IMR-90 (cell line): ENCODE data around the gene GRIK1. TPM values are rescaled to one million over a fixed set of nuclear protein-coding genes. Genes with fewer than 3 reads are reported as not detected.

Experiments used
- ATAC-seq: fragments of 200-7000 bp; cut with Tn5 transposase; 2 replicates; pipeline ENCODE4 v1.9.1; 2020; ENCODE audit warnings: low read depth, mild to moderate bottlenecking, moderate library complexity
- BruUV-seq: library from RNA; stranded (reverse); fragments of 400-500 nt; replicated peaks from 2 replicates; lab custom pipeline; 2021; lab: Mats Ljungman, UMichigan
- CTCF ChIA-PET: fragments of 300-600 bp; formaldehyde crosslinking; extraction: SDS; loops from one replicate; lab custom pipeline; 2021; ENCODE audit warnings: antibody characterized with exemption; lab: Yijun Ruan, JAX
- POLR2A ChIA-PET: fragments of 300-600 bp; sonication (Branson Sonifier 250); formaldehyde crosslinking; loops from one replicate; lab custom pipeline; 2022; ENCODE audit warnings: antibody characterized with exemption; ENCODE audit not compliant: unreplicated experiment; lab: Charles Lee
- DNase-seq: peaks from one replicate; pipeline ENCODE4 v3.0.0; 2013
- H2AFZ ChIP-seq: replicated peaks from 2 replicates; pipeline ENCODE3; 2013; ENCODE audit warnings: low read length, mild to moderate bottlenecking; ENCODE audit not compliant: poor library complexity
- H2AK5ac ChIP-seq: 2 replicates; pipeline ENCODE4 v1.6.1; 2013; ENCODE audit warnings: low read depth, low read length, inconsistent platforms
- H2AK9ac ChIP-seq: replicated peaks from 2 replicates; pipeline ENCODE3; 2013; ENCODE audit warnings: mild to moderate bottlenecking, low read depth, low read length, moderate library complexity; ENCODE audit not compliant: poor library complexity
- H2BK120ac ChIP-seq: 2 replicates; pipeline ENCODE4 v1.6.1; 2013; ENCODE audit warnings: low read depth, low read length, inconsistent platforms
- H2BK15ac ChIP-seq: 3 replicates; pipeline ENCODE4 v1.6.1; 2013; ENCODE audit warnings: low read depth, low read length, inconsistent platforms
- H2BK20ac ChIP-seq: 2 replicates; pipeline ENCODE4 v1.6.1; 2013; ENCODE audit warnings: low read depth, mild to moderate bottlenecking, inconsistent platforms, low read length, moderate library complexity
- H2BK5ac ChIP-seq: 2 replicates; pipeline ENCODE4 v1.6.1; 2013; ENCODE audit warnings: mild to moderate bottlenecking, low read depth, low read length, inconsistent platforms; ENCODE audit not compliant: poor library complexity, severe bottlenecking
- H3K14ac ChIP-seq: replicated peaks from 2 replicates; pipeline ENCODE4 v1.6.1; 2013; ENCODE audit warnings: low read depth, low read length, inconsistent platforms
- H3K18ac ChIP-seq: 2 replicates; pipeline ENCODE4 v1.6.1; 2013; ENCODE audit warnings: low read depth, low read length, control low read depth
- H3K23ac ChIP-seq: 2 replicates; pipeline ENCODE4 v1.6.1; 2013; ENCODE audit warnings: low read depth, low read length, inconsistent platforms
- H3K27ac ChIP-seq: 2 replicates; pipeline ENCODE4 v1.5.1; 2013; ENCODE audit warnings: mild to moderate bottlenecking, control low read depth, low read length; ENCODE audit not compliant: insufficient read depth
- H3K27me3 ChIP-seq: 2 replicates; pipeline ENCODE4 v1.6.1; 2013; ENCODE audit warnings: low read length; ENCODE audit not compliant: control insufficient read depth, insufficient read depth
- H3K36me3 ChIP-seq: 2 replicates; pipeline ENCODE4 v1.6.1; 2013; ENCODE audit warnings: low read length, mixed read lengths; ENCODE audit not compliant: control insufficient read depth, insufficient read depth
- H3K4ac ChIP-seq: 2 replicates; pipeline ENCODE4 v1.6.1; 2013; ENCODE audit warnings: low read depth, low read length, inconsistent platforms
- H3K4me1 ChIP-seq: 2 replicates; pipeline ENCODE4 v1.6.1; 2013; ENCODE audit warnings: low read length, mixed read lengths; ENCODE audit not compliant: control insufficient read depth, insufficient read depth
- H3K4me2 ChIP-seq: 2 replicates; pipeline ENCODE4 v1.6.1; 2013; ENCODE audit warnings: low read depth, mild to moderate bottlenecking, control low read depth, low read length, moderate library complexity
- H3K4me3 ChIP-seq: 2 replicates; pipeline ENCODE4 v1.5.1; 2013; ENCODE audit warnings: low read depth, mild to moderate bottlenecking, control low read depth, low read length, moderate library complexity; ENCODE audit not compliant: insufficient read depth
- H3K56ac ChIP-seq: 2 replicates; pipeline ENCODE4 v1.6.1; 2013; ENCODE audit warnings: low read length, inconsistent platforms; ENCODE audit not compliant: insufficient read depth; ENCODE audit errors: extremely low read depth
- H3K79me1 ChIP-seq, 2 experiments: 2 replicates each; pipeline ENCODE4 v1.6.1; 2013; ENCODE audit warnings: low read length in 2 of 2, inconsistent platforms in 1 of 2, low read depth in 1 of 2
- H3K9ac ChIP-seq: 2 replicates; pipeline ENCODE4 v1.6.1; 2013; ENCODE audit warnings: low read depth, low read length, control low read depth
- H3K9me1 ChIP-seq: 2 replicates; pipeline ENCODE4 v1.6.1; 2013; ENCODE audit warnings: low read length, inconsistent platforms; ENCODE audit not compliant: insufficient read depth
- H3K9me3 ChIP-seq: 2 replicates; pipeline ENCODE4 v1.6.1; 2013; ENCODE audit warnings: low read length; ENCODE audit not compliant: control insufficient read depth, insufficient read depth
- H4K20me1 ChIP-seq: 2 replicates; pipeline ENCODE4 v1.6.1; 2013; ENCODE audit warnings: low read length, inconsistent platforms; ENCODE audit not compliant: insufficient read depth
- H4K5ac ChIP-seq: 2 replicates; pipeline ENCODE4 v1.6.1; 2013; ENCODE audit warnings: mild to moderate bottlenecking, low read depth, low read length, control low read depth
- H4K8ac ChIP-seq, 2 experiments: 2 replicates each; pipeline ENCODE4 v1.6.1; 2013; ENCODE audit warnings: low read depth in 2 of 2, low read length in 2 of 2, control low read depth in 1 of 2, inconsistent platforms in 1 of 2
- H4K91ac ChIP-seq: 2 replicates; pipeline ENCODE4 v1.6.1; 2013; ENCODE audit warnings: low read depth, low read length, inconsistent platforms; ENCODE audit not compliant: insufficient read depth
- BHLHE40 ChIP-seq: fragments of 150-350 bp; IDR thresholded peaks from 2 replicates; pipeline ENCODE4 v1.6.1; 2016; ENCODE audit warnings: mild to moderate bottlenecking, low read depth, low read length
- CEBPB ChIP-seq: IDR thresholded peaks from 2 replicates; pipeline ENCODE4 v1.6.1; 2012; ENCODE audit warnings: low read depth, low read length, improper control_type of control experiment
- CHD1 ChIP-seq: IDR thresholded peaks from 2 replicates; pipeline ENCODE4 v1.6.1; 2012; ENCODE audit warnings: low read depth, low read length, improper control_type of control experiment
- ELK1 ChIP-seq: fragments of 150-350 bp; IDR thresholded peaks from 2 replicates; pipeline ENCODE4 v1.6.1; 2016; ENCODE audit warnings: low read depth, mild to moderate bottlenecking, low read length, moderate library complexity, borderline replicate concordance
- FOS ChIP-seq: fragments of 150-350 bp; IDR thresholded peaks from 2 replicates; pipeline ENCODE4 v1.6.1; 2016; ENCODE audit warnings: low read depth, low read length
- MAFK ChIP-seq: IDR thresholded peaks from 2 replicates; pipeline ENCODE4 v1.6.1; 2012; ENCODE audit warnings: low read depth, low read length, improper control_type of control experiment
- MAZ ChIP-seq: IDR thresholded peaks from 2 replicates; pipeline ENCODE4 v1.6.1; 2012; ENCODE audit warnings: low read depth, mild to moderate bottlenecking, low read length, improper control_type of control experiment, moderate library complexity, borderline replicate concordance
- MXI1 ChIP-seq: IDR thresholded peaks from 2 replicates; pipeline ENCODE4 v1.6.1; 2012; ENCODE audit warnings: low read depth, mild to moderate bottlenecking, low read length, moderate library complexity, borderline replicate concordance
- NFE2L2 ChIP-seq: fragments of 150-350 bp; IDR thresholded peaks from 2 replicates; pipeline ENCODE4 v1.6.1; 2016; ENCODE audit warnings: low read depth, mild to moderate bottlenecking, low read length
- POLR2A ChIP-seq: IDR thresholded peaks from 2 replicates; pipeline ENCODE4 v1.6.1; 2012; ENCODE audit warnings: mild to moderate bottlenecking, low read depth, low read length
- RAD21 ChIP-seq: IDR thresholded peaks from 2 replicates; pipeline ENCODE4 v1.6.1; 2012; ENCODE audit warnings: low read length, improper control_type of control experiment
- RCOR1 ChIP-seq: IDR thresholded peaks from 2 replicates; pipeline ENCODE4 v1.6.1; 2012; ENCODE audit warnings: mild to moderate bottlenecking, low read length, improper control_type of control experiment; ENCODE audit not compliant: insufficient replicate concordance
- RFX5 ChIP-seq: IDR thresholded peaks from 2 replicates; pipeline ENCODE4 v1.8.0; 2012; ENCODE audit warnings: low read depth, mild to moderate bottlenecking, low read length, moderate library complexity
- SMC3 ChIP-seq: fragments of 150-350 bp; IDR thresholded peaks from 2 replicates; pipeline ENCODE4 v1.6.1; 2016; ENCODE audit warnings: low read depth, mild to moderate bottlenecking, antibody characterized with exemption, low read length, moderate library complexity
- WGBS, 2 experiments: methylation state at CpG; one replicate each; pipeline versions ENCODE4 v1.1.5 to v1.1.7; 2013; ENCODE audit warnings: missing lambda C conversion rate in 2 of 2; ENCODE audit not compliant: insufficient read length in 1 of 2; ENCODE audit errors: extremely low coverage in 2 of 2; 5-methylcytosine and 5-hydroxymethylcytosine counted together
- dilution Hi-C: fragments of 300-500 bp; cut with HindIII; formaldehyde crosslinking; loops from one replicate; pipeline ENCODE4 v1.14.3; 2018; ENCODE audit warnings: low sequenced_read_pairs; ENCODE audit not compliant: unreplicated experiment
- in situ Hi-C: fragments of 300-500 bp; cut with MboI; formaldehyde crosslinking; loops from 3 replicates; pipeline ENCODE4 v1.14.3; 2019; ENCODE audit warnings: low sequenced_read_pairs, inconsistent platforms, mixed read lengths
- intact Hi-C: fragments of 100-400 bp; cut with micrococcal nuclease; formaldehyde crosslinking; loops from 2 replicates; pipeline ENCODE4 v1.10.0; 2022
- polyA plus RNA-seq, 3 experiments: library from polyadenylated mRNA; depleted of rRNA; stranded (reverse); fragments of >200 nt; gene quantifications; 2 replicates each; pipeline ENCODE4 v1.2.3, GENCODE V29; 2012; ENCODE audit warnings: low replicate concordance in 1 of 3
- total RNA-seq: library from RNA; depleted of rRNA; stranded (reverse); fragments of >200 nt; gene quantifications from 2 replicates; pipeline ENCODE4 v1.2.3, GENCODE V29; 2012
- TF ChIP-seq, protein P1 (sequence below): conservative IDR thresholded peaks from 2 replicates; pipeline ENCODE4 v1.5.1; 2012; ENCODE audit warnings: mild to moderate bottlenecking, low read depth, low read length, improper control_type of control experiment
- TF ChIP-seq, protein P2 (sequence below): fragments of 150-350 bp; IDR thresholded peaks from 2 replicates; pipeline ENCODE4 v1.6.1; 2017; ENCODE audit warnings: mild to moderate bottlenecking, antibody characterized with exemption, low read length, low read depth

Gene GRIK1
- total and polyA plus RNA-seq, 2 of the 4 experiments (the other 2 are of a cell fraction) = not detected

DNA sequence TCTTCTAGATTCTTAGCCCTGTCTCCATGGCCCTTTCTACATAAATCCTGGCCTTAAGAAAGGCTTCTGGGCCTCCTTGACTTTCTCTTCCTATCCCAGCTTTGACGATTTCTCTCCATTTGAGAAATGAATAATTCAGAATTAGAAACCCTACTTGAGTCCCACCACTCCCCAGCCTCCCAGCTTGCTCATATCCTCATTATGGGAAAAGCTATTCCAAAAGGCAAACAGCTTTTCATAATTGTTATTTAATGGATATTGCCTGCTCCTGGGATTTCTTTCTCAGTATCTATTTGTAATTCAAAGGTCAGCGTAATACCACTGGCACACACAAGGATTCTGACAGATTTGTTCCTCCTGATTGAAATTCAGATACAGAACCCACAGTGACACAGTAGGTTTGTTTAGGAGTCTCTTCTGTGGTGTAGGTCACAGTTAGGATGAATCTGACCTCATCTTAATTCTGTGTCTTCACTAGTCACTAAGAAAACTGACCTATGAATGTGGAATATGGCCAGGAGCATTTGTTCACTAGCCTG is 121.3 kb downstream of the GRIK1 start:
- Histone ChIP-seq H4K8ac (no peak overlapping the region), H3K27me3 (no peaks in the 10 kb centered on the region), H3K36me3 (no peaks in the 10 kb centered on the region), H3K4me3 (no peak overlapping the region), H4K91ac (no peak overlapping the region), H3K18ac (no peak overlapping the region), H3K23ac (no peak overlapping the region), H3K79me1 (no peaks in the 10 kb centered on the region), H2BK120ac (no peak overlapping the region), H3K9me1 (no peaks in the 10 kb centered on the region), H3K56ac (no peak overlapping the region), H4K20me1 (no peaks in the 10 kb centered on the region), H3K4me2 (no peak overlapping the region), H2BK20ac (no peak overlapping the region), H2AFZ (no peak overlapping the region), H4K5ac (no peak overlapping the region), H3K27ac (no peak overlapping the region), H2BK5ac (no peak overlapping the region), H3K4me1 (no peaks in the 10 kb centered on the region), H2AK5ac (no peak overlapping the region), H2AK9ac (no peak overlapping the region), H3K9me3 (no peaks in the 10 kb centered on the region), H3K9ac (no peak overlapping the region), H2BK15ac (no peak overlapping the region), H3K14ac (no peak overlapping the region), H3K4ac (no peak overlapping the region)
- BruUV-seq = no TSS peak
- CTCF ChIA-PET = no interaction called here
- no peak for DNase-seq
- dilution Hi-C loops = no loop called here
- no CpG with 5 or more reads among the region's 2 CpGs for WGBS, 2 experiments
- no peak for ATAC-seq
- POLR2A ChIA-PET = no interaction called here
- in situ Hi-C loops = no loop called here
- intact Hi-C loops = no loop called here
- TF ChIP-seq, protein P1, sequence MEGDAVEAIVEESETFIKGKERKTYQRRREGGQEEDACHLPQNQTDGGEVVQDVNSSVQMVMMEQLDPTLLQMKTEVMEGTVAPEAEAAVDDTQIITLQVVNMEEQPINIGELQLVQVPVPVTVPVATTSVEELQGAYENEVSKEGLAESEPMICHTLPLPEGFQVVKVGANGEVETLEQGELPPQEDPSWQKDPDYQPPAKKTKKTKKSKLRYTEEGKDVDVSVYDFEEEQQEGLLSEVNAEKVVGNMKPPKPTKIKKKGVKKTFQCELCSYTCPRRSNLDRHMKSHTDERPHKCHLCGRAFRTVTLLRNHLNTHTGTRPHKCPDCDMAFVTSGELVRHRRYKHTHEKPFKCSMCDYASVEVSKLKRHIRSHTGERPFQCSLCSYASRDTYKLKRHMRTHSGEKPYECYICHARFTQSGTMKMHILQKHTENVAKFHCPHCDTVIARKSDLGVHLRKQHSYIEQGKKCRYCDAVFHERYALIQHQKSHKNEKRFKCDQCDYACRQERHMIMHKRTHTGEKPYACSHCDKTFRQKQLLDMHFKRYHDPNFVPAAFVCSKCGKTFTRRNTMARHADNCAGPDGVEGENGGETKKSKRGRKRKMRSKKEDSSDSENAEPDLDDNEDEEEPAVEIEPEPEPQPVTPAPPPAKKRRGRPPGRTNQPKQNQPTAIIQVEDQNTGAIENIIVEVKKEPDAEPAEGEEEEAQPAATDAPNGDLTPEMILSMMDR = no peak
- no peak for TF ChIP-seq FOS
- no peak for TF ChIP-seq SMC3
- no peak for TF ChIP-seq NFE2L2
- no peak for TF ChIP-seq POLR2A
- TF ChIP-seq, protein P2, sequence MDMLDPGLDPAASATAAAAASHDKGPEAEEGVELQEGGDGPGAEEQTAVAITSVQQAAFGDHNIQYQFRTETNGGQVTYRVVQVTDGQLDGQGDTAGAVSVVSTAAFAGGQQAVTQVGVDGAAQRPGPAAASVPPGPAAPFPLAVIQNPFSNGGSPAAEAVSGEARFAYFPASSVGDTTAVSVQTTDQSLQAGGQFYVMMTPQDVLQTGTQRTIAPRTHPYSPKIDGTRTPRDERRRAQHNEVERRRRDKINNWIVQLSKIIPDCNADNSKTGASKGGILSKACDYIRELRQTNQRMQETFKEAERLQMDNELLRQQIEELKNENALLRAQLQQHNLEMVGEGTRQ = no peak
- TF ChIP-seq RAD21 = no peak
- TF ChIP-seq RFX5 = no peak
- TF ChIP-seq ELK1 = no peak
- no peak for TF ChIP-seq MAFK
- no peak for TF ChIP-seq RCOR1
- TF ChIP-seq MAZ = no peak
- TF ChIP-seq BHLHE40 = no peak
- no peak for TF ChIP-seq CHD1
- TF ChIP-seq MXI1 = no peak
- no peak for TF ChIP-seq CEBPB
